GM18870 (cell line): Measurements from ENCODE around the gene MYOG.

Experiments used
- ATAC-seq: cut with Tn5 transposase; IDR thresholded peaks from one replicate; pipeline ENCODE4 v1.9.1; 2021; ENCODE audit warnings: moderate library complexity; ENCODE audit not compliant: unreplicated experiment

Gene MYOG

DNA sequence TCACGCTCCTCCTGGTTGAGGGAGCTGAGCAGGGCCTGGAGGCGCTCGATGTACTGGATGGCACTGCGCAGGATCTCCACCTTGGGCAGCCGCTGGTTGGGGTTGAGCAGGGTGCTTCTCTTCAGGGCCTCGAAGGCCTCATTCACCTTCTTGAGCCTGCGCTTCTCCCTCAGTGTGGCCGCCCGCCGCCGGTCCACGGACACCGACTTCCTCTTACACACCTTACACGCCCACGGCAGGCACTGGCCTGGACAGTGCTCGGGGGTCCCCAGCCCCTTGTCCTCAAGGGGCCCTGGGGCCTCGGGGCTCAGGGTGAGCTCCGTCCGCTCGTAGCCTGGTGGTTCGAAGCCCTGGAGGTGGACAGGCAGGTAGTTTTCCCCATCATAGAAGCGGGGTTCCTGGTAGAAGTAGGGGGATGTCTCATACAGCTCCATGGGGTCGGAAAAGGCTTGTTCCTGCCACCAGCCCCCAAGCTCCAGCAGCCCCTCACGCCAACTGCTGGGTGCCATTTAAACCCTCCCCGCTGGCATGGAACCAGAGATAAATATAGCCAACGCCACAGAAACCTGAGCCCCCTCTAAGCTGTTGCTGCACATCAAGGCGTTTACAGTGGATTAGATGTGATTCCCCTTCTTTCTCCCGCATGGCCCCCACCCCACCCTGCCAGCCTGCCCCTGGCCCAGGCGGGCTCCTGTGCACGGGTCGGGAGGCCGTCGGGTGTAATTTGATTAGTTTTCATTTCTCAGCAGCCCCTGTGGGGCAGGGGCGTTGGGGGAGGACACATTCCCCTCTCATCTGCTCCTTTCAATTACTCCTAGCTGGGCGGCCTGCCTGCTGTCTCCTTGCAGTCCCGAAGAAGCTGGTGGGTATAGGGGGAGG is at the start of gene MYOG:
Gene MYOG, minus strand, starts transcription at position 485 of the 879 bp plus-strand sequence. Its CDS starts 51 bp downstream, at position 434.
- no peak for ATAC-seq

GRCh38 chr1:203133970-203134725 is 48.3 kb upstream of the MYOG start:
- no peak for ATAC-seq

DNA sequence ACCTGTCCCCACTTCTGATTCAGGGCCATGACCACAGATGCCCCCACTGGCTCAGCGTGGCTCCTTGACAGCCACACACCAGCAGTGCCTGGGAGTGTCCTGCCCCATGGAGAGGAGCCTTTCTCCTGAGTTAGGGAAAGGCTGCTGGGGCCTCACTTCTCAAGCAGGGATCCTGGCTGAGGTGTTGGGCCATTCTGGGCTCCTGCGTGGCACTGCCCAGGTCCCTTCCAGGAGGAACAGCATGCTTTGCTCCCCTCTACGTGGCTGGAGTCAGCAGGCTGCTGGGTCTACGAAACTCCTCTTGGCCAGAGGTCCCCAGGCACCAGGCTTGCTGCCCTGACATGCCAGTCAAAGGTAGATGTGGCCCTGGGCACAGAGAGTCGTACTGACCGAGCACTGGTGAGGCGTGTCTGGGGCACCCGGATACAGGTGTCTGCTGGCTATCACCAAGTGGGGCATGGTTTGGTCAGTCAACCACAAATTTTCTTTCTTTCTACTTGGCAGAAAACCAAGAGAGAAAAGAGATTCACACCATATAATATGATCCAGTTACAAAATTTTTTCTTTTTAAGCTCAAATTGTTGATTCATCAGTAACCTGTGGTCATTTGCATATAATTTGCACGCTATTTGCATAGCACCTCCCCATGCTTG is 45.9 kb upstream of the MYOG start:
- no peak for ATAC-seq

DNA sequence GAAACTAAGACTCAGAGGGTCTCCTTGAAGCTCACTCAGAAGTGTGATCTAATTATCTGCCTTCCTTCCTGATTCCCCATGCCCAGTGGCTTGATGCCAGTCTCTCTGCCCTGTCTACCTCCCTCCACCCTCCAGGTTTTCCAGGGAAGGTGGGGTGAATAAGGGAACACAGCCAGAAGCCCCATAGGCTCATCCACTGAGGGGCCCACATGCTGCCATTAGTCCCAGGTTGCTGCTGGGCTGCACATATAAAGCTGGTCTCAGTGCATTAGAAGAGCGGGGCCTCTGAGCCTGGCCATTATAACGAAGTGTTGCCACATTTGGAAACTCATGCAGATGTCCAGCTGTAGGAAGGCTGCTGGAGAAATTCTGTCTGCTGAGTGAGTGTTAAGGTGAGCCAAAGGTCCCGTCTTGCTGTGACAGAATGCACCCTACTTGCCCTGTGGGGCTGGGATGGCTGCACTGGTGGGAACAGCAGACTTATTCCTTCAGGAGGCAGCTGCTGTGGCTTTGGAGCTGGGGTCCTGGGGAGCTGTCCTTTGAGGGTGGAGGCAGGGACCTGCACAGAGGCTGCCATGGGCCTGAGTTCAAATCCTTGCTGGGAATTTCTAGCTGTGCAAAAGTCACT is 44.7 kb upstream of the MYOG start:
- no peak for ATAC-seq

DNA sequence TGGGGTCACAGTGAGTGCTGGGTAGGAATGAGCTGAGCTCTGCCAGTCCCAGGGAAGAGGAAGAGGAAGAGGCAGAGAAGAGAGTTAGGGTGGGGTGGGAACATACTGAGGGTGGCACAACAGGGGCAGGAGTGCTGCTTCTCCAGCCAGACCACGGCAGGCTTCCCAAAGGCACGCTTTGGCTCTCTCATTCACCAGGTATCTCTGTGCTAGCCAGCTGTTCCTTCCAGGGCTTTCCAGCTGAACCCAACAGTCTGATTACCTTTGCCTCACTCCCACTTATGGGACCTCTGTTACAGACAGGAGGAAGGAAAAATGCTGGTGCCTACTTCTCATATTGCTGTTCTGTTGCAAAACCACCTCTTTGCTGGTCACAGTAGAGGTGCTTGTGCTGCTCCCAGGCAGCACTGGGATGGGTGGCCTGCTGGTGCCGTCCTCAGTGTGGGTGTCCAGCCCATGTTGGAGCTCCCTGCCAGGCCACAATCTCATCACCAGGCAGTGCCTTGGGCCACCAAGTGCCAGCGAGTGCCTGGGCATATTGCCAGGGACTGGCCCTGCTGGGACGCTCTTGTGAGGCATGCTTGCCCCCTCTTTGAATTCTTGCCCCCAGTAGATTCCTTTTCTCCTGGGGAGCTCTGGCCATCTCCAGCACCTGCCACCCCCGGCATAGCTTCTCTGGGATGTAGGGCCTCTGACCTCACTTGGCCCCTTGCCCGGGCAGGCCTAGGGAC is 43.9 kb upstream of the MYOG start:
- no peak for ATAC-seq

GRCh38 chr1:203128716-203129500 is 43.1 kb upstream of the MYOG start:
- no peak for ATAC-seq

DNA sequence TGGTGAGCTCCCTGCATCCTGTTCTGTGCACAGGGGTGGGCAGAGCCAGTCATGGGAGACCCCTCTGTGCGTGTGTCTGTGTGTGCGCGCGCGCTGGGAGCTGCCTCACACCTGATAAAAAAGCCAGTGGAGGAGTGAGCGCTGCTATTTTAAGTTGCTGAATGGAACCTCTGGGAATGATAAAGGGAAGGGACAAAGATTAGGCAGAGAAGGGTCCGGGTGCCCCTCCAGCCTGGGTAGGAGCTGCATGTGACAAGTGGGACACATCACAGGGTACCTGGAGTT is 42.6 kb upstream of the MYOG start:
- ATAC-seq: no peak

- ATAC-seq: no peak
Observed at GRCh38 chr1:203127666-203128430, 42.0 kb upstream of the MYOG start, which contains the start of gene ADORA1. Gene ADORA1, plus strand, starts transcription at chr1:203127726. Its CDS starts 1,116 bp downstream, at chr1:203128842.

GRCh38 chr1:203126866-203127665 is 41.3 kb upstream of the MYOG start:
- no peak for ATAC-seq

GRCh38 chr1:203126151-203126865 is 40.5 kb upstream of the MYOG start:
- no peak for ATAC-seq

DNA sequence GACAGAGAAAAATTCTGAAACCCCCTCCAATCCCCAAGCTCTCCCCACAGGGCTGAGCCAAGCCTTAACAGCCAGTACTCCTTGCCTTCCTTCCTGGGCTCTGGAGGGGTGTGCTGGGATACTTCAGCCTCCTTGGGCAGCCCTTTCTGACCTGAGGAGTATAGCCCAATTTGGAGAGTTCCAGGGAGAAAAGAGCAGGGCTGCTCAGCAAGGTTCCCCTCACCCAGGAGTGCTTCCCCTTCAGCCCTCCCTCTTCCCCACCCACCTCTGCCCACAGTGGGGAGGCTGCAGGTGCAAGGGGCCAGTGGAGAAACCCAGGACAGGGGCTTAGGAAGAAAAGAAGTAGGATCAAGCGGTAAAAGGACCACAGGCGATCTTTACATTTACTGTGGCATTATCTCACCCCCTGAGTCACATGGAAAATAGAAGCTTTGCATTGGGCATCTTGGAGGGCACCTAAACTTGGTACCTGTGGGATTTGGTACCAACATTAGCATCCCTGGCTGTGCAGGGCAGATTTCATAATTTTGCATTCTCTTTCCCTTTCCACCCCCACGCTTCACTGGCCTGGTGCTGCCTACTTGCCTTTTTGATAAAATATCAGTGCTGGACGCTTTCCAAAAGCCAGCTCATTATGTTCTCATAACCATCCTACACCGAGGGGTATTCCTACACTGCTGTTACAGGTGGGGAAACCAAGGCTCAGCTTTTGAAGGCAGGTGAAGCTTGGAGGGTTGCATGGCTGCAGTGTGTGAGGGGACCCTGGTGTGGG is 38.9 kb upstream of the MYOG start:
- no peak for ATAC-seq

- no peak for ATAC-seq
Observed at GRCh38 chr1:203124011-203124410, 38.2 kb upstream of the MYOG start.

DNA sequence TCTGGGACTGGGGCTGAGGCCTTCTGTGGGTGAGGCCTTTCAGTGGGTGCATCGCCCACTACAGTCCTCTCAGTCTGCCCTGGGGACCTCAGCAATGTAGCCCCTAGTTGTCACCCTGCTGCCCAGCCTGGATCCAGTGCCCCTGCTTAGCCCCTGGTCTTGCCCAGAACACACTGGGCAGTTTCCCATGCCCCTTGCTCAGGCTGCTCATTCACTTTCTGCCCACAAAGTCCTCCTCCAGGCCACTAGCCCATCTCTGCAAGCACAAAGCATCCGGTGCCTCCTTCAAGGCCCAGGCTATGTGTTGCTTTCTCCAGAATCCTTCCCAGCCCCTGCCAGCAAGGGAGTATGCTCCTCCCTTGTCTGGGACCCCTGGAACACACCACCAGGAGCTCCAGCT is 36.3 kb upstream of the MYOG start:
- no peak for ATAC-seq

DNA sequence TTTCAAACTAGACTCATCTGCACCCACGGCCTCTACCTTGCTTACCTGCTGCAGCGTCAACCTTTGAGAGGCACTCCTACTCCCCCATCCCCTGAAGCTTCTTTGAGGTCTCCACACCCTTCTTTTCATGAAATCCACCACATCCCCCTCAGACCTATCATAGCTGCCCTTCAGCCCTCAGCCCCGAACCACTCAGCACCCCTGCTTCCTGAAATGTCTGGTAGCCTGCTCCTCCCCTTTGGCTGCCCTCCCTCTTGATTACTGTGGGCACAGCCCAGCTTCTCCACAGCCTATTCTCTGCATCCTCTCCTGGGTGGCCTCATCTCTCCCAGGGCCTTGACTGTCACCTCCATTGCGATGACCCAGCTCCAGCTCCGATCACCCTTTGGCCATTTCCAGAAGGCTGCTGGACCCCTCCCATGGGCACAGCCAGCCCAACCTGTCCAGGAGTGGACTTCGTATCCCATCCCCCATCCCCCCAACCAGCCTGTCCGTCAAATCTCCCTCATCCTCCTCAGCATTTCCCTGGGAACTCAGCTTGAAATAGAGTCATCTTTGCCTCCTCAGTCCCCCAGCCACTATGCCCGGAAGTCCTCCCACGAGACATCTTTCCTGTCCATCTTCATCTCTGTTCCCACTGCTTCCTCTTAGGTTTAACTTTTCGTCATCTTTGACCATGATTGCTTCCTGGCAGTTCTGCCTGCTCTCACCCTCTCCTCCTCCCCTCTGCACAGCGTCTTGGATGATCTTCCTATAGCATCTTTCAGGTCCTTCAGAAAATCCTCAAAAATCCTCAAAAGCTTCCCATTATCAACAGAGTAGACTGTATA is 35.6 kb upstream of the MYOG start:
- no peak for ATAC-seq

DNA sequence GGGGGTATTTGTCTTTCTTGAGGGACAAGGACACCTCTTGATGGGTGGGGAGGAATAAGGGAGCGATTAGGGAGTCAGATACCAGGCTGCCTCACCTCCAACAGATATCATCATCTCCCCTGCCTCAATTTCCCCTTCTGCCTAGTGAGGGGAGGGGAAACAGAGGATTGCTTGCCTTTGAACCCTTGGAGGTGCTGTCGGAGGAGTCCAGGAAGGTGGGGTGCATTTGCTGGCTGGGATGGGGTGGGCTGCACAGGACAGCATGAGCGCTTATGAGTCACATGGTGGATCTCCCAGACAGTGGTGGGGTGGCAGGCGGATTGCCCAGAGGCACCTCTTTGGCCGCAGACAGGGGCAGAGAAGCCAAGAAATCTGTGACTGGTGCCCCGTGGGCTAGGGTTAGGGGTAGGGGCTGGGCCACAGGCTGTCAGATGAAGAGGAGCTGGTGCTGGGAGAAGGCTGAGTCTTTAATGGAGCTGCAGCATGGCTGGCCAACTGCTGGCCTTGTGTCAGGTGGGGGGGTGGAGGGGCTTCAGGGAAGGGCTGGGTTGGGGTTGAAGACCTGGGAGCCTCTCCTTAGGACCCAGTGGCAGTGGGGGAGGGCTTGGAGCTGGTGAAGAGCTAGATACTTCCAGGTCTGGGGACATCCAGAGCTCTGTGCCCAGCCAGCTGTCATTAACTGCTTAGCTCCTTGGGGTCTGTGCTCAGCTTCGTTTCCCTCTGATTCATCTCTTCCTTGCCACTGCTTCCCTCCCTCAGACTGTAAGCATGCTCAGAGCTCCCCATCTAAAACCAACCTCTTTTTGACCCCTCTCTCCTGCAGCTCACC is 34.7 kb upstream of the MYOG start:
- ATAC-seq: no peak
